ENCODE results near the gene ZNF444.
"Not testable (repeated sequence)": the region's sequence is repeated elsewhere in the genome, so short reads cannot be mapped to it uniquely, and the experiment has no call there.

The ZNF444 gene

GRCh38 chr19:56189785-56190184 is 48.7 kb downstream of the ZNF444 start:
- no peak for DNase-seq (ENCODE audit: low spot score)

GRCh38 chr19:56191115-56191514 is 50.0 kb downstream of the ZNF444 start:
- no peak for DNase-seq (ENCODE audit: low spot score)

- no peak for DNase-seq (ENCODE audit: low spot score)
Observed at GRCh38 chr19:56191711-56192110, 50.6 kb downstream of the ZNF444 start.

DNA sequence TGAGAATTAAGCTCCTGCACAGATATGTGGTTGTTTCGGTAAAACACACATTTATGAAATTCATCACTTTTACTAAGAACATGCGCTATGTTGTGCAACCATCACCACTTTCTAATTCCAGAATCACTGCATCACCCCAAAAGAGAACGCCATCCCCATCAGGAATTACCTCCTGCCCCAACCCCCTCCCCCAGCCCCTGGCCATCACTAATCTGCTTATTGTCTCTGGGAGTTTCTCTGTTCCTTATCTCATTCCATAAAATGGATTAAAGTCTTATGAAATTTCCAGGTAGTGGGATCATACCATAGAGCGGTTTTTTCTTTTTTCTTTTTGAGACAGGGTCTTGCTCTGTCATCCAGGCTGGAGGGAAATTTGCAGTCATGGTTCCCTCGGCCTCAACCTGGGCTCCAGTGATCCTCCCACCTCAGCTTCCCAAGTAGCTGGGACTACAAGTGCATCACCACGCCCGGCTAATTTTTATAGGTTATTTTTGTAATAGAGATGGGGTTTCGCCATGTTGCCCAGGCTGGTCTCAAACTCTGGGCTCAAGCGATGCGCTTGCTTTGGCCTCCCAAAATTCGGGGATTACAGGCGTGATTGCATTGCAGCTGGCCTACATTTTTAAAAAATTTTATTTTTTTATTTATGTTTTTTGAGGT is 53.0 kb downstream of the ZNF444 start:
- no peak for DNase-seq (ENCODE audit: low spot score)

- DNase-seq (ENCODE audit: low spot score), result not testable (repeated sequence)
Observed at GRCh38 chr19:56197646-56198045, 56.6 kb downstream of the ZNF444 start, which contains the start of gene ZSCAN5B. Gene ZSCAN5B, minus strand, starts transcription at chr19:56197783. Its CDS starts 4,731 bp downstream, at chr19:56193052.

DNA sequence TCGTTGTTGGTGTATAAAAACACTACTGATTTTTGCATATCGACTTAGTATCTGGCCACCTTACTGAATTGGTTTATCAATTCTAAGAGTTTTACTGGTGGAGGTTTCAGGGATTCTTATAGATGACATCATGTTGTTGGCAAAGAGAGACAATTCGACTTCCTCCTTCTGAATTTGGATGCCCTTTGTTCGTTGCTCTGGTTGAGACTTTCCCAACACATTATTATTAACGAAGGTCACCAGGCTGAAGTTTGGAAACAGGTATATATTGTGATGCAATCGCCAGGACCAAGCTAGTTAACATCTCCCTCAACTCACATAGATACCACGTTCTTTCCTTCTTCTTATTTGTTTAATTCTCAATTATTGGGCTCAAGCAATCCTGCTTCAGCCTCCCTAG is 58.6 kb downstream of the ZNF444 start:
- no peak for DNase-seq (ENCODE audit: low spot score)

DNA sequence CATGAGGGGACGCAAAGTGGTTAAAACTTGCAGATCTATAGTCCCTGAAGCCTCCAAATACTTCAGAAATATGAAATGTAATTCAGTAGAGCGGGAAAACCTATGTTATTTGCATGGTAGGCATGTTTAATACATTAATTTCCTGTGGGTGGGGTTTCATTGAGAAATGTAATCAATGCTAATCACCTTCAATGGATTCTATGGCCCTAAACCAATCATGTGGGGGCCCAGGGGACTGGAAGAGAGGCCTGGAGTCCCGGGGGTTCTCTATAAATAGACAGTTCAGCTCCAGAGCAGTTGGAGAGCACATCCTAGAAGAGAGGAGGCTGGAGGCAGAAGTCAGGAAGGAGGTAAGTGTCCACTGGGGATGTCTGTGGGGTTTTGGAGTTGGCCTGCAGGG is 60.9 kb downstream of the ZNF444 start, which contains the start of gene ZSCAN5C:
ZSCAN5C (plus strand) TSS at position 301 of the 400 bp plus-strand sequence. CDS start 3,641 bp downstream, outside the sequence.
- no peak for DNase-seq (ENCODE audit: low spot score)

- DNase-seq (ENCODE audit: low spot score), result not testable (repeated sequence)
Observed at GRCh38 chr19:56207581-56207980, 66.5 kb downstream of the ZNF444 start.

GRCh38 chr19:56209091-56209490 is 68.0 kb downstream of the ZNF444 start:
- no peak for DNase-seq (ENCODE audit: low spot score)

- DNase-seq (ENCODE audit: low spot score), result not testable (repeated sequence)
Observed at GRCh38 chr19:56210036-56210435, 68.9 kb downstream of the ZNF444 start.
